HG02852 (cell line): ENCODE data around the gene WDR59.
A peak's percentile ranks its signal among the peaks of the same experiment; 100 is the strongest.
"Not testable (repeated sequence)": the region's sequence is repeated elsewhere in the genome, so short reads cannot be mapped to it uniquely, and the experiment has no call there.

ENCODE experiments used
- ATAC-seq: cut with Tn5 transposase; IDR thresholded peaks from one replicate; pipeline ENCODE4 v1.9.1; 2021; ENCODE audit warnings: mild to moderate bottlenecking, moderate library complexity; ENCODE audit not compliant: unreplicated experiment

WDR59 gene, protein sequence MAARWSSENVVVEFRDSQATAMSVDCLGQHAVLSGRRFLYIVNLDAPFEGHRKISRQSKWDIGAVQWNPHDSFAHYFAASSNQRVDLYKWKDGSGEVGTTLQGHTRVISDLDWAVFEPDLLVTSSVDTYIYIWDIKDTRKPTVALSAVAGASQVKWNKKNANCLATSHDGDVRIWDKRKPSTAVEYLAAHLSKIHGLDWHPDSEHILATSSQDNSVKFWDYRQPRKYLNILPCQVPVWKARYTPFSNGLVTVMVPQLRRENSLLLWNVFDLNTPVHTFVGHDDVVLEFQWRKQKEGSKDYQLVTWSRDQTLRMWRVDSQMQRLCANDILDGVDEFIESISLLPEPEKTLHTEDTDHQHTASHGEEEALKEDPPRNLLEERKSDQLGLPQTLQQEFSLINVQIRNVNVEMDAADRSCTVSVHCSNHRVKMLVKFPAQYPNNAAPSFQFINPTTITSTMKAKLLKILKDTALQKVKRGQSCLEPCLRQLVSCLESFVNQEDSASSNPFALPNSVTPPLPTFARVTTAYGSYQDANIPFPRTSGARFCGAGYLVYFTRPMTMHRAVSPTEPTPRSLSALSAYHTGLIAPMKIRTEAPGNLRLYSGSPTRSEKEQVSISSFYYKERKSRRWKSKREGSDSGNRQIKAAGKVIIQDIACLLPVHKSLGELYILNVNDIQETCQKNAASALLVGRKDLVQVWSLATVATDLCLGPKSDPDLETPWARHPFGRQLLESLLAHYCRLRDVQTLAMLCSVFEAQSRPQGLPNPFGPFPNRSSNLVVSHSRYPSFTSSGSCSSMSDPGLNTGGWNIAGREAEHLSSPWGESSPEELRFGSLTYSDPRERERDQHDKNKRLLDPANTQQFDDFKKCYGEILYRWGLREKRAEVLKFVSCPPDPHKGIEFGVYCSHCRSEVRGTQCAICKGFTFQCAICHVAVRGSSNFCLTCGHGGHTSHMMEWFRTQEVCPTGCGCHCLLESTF

DNA sequence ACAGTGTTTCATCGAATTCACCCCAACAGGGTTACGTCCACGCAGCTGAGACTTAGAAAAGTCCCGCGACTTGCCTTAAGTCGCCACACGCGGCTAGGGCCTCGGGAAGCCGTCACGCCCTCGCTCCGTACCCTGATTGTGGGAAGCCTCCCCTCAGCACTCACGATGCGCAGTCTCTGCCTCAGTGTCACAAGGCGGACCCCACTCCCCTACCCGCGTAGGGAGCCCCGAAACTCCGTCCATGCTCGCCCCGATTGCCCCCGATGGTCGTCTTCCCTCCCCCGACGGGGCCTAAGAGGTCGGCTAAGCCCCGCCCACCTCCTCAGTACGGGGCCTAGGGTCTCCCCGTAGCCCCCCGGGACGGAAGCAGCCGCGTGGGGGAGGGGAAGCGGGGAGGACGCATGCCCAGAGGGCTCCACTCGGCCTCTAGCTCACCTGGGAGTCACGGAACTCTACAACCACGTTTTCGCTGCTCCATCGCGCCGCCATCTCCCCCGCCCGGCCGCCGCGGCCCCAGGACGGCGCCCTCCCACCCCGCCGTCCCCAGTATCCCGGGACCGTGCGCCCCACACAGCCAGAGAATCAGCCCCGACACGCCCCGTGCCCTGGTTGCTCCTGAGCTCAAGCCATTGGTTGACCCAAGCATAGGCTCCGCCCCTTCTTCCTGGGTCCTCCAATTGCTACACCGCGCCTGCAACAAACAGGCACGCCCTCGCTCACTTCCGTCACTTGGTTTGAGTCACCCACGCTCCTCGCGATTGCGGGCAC is at the start of gene WDR59:
WDR59 (minus strand) TSS at position 595 of the 768 bp plus-strand sequence; CDS start at position 489, 106 bp downstream.
- peak; percentile 99 for ATAC-seq

DNA sequence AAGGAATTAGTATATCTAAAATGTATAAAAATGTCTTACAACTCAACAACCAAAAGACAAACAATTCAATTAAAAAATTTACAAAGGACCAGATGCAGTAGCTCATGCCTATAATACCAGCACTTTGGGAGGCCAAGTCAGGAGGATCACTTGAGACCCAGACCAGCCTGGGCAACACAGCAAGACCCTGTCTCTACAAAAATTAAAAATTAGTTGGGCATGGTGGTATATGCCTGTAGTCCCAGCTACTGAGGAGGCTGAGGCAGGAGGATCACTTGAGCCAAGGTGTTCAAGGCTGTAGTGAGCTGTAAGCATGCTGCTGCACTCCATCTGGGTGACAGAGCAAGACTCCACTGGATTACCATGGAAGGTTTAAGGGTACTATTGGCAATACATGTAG is 47.7 kb upstream of the WDR59 start:
- ATAC-seq: no peak

GRCh38 chr16:75029854-75030253 is 44.9 kb upstream of the WDR59 start:
- ATAC-seq: no peak

DNA sequence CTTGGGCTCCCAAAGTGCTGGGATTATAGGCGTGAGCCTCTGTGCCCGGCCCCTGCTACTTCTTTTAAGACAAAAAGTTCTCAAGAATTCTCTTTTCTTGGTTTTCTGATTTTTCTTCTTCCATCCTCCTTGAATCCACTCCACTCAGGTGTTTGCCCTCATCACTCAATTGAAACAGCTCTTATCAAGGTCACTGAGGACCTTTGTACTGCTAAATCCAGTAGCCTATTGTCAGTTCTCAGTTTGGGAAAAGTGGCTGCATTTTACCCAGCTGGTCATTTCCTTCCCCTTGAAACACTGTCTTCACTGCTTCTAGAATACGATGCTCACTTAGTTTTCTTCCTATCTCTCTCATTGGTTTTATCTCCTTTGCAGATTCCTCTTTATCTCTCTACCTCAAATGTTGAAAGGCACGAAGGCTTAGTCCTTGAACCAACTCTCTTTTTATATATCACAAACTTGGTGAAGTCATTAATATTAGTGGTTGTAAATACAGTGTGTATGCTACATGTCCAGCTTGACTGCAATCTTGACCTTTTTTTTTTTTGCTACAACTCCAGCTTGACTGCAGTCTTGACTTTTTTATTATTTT is 43.7 kb upstream of the WDR59 start:
- no peak for ATAC-seq

DNA sequence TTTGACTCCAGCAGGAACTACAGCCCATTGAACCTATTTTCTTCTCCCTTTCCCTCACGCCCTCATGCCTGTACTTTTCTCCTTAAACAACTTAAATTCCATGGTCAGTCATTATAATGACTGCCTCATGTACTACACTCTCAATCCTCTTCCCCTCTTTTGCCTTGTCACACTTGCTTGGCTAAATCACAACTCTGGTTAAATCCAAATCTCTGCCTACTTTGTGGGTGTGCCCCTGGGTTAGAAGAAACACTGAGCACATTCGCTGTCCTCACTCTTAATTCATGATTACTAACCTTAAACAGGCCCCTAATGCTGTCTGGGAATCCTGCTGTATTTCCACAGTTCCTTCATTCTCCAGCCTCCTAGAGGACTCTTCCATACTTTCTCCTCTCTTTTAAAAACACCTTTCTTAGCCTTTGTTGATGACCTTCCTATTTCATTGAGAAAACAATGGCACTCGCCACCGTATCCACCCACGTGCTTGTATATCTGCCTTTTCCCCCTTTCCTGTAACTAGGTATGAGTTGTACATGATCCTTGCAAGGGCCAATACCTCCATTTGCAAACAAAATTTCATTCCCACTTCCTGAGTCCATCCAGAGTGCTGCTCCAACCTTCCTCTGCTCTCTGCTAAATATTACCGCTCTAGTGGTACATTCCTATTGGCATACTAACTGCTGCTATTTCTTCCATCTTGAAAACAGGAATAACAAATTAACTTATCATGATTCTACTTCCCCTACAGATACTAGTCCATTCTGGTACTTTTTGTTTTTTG is 42.8 kb upstream of the WDR59 start:
- ATAC-seq: no peak

DNA sequence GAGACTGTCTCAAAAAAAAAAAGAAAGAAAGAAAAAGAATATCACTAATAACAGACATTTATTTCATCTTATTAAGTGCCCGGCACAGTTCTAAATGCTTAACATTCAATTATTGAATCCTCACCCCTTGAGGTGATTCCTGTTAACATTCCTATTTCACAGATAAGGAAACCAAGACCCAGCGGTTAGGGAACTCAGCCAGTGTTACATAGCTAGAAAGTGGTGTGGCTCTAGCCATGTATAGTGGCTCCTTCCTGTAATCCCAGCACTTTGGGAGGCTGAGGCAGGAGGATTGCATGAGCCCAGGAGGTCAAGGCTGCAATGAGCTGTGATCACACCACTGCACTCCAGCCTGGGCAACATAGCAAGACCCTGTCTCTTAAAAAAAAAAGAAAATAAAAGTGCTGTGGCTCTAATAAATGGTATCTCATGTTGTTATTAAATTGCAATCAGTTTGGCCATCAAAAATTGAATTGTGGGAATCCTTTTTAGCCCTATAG is 42.0 kb upstream of the WDR59 start:
- no peak for ATAC-seq

DNA sequence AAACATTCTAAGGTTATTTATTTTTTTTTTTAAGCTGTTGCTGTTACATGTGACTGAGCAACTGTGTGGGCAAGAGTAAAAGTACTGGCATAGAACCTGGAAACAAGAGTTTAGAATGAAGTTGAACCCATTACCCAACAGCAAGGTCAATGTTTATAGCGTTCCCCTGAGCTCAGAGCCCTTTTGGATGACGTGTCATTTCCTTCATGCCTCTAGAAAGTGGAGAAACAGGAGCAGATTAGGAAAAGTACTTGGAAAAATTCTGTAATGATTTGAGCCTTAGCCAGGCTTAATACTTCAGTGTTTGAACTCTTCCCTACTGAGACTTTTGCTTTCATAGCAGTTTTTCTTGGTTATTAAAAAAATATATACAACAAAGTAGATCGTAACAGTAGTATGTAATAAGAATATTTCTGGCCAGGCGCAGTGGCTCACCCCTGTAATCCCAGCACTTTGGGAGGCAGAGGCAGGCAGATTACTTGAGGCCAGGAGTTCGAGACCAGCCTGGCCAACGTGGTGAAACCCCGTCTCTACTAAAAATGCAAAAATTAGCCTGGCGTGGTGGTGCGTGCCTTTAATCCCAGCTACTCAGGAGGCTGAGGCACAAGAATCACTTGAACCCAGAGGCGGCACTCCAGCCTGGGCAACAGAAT is 41.4 kb upstream of the WDR59 start:
- ATAC-seq: not testable (repeated sequence)

DNA sequence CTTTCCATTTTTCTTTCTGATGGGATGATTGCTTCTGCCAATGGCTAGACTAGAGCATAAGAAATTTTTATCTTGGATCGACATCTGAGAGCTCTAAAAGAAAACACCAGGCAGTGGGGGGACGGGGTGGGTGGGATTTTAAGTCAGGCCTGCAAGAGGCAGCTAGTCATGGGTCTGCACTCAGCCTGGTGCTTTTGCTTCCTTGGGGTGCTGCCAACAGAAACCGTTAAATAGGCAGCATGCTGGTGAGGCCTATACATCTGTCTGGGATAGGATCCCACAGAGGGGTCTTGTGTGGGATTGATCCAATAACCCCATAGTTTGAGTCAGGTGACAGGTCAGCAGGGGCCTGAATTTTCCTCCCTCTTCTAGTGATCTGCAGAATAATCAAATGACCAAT is 40.8 kb upstream of the WDR59 start:
- no peak for ATAC-seq

DNA sequence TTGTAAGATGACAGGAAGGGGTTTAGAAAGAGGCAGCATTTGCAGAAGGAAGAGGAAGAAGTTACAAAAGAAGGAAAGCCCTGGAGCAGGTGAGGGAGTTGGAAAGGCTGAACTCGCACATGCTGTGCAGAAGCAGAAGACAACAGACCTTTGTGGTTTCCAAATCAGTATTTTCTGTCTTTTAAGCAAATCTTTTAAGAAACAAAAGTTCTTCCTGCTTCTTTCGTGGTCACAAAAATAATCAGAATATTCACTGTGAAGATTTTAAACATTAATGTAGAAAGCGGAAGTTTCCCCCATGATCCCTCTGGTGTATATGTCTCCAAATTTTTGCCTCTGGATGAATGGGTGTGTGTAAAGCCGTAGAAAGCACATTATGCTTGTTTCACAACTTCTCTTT is 39.7 kb upstream of the WDR59 start:
- ATAC-seq: no peak

GRCh38 chr16:75024182-75024581 is 39.3 kb upstream of the WDR59 start:
- ATAC-seq: no peak

DNA sequence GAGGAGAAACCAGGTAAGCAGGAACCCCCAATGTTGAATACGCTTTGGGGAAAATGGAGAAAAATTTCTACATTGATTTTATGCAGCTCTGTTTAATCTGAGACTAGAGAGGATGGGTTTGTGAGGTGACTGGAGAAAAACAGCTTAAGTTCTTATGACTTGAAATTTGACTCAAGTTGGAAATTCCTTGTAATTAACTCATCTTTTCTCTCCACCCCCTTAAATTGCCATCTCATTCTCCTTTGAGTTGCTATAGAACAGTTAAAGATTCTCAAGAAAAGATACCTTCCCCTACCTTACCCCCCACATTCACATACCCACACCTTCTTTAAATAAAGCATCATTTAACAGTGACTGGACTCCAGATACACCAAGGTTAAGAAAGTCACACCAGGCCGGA is 38.1 kb upstream of the WDR59 start:
- no peak for ATAC-seq

DNA sequence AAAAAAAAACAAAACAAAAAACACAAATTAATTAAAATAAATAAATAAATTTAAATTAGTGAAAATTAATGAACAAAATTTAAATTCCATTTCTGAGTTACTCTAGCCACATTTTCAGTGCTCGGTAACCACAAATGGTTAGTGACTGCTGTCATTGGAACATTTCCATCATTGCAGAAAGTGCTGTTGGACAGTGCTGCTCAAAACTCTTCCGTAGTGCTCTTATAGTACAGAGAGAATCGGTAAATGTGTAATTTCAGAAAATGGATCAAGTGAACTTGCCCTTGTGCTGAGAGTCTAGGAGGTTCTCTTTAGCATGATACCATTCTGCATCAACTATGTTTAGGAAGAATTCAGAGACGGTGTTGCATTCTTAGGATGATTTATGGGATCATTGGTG is 37.6 kb upstream of the WDR59 start:
- no peak for ATAC-seq

DNA sequence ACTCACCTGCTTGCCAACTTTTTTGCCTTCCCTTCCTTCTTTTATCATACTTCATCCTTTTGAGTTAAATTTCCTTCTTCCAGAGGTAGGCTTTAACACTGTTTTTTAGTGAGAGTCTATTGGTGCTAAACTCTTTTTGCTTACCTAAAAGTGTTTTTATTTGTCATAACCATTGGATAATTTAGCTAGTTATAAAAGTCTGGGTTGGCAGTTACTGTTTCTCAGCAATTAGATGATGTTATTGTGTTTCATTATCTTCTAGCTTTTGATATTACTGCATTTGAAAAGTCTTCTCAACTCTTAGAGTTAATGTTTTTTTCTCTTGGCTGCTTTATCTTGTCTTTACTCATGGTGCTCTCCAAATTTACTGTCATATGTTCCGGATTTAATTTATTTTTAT is 36.5 kb upstream of the WDR59 start:
- no peak for ATAC-seq

DNA sequence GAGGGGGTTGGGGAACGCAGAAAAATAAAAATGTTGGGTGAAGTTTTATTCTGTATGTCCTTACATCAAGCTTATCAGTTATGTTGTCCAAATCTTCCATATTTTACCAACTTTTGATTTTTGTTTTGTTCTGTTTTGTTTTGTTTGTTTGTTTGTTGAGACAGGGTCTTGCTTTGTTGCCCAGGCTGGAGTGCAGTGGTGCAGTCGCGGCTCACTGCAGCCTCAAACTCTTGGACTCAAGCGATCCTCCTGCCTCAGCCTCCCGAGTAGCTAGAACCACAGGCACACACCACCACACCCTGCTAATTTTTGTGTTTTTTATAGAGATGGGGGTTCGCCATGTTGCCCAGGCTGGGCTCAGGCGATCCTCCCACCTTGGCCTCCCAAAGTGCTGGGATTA is 34.7 kb upstream of the WDR59 start:
- no peak for ATAC-seq

DNA sequence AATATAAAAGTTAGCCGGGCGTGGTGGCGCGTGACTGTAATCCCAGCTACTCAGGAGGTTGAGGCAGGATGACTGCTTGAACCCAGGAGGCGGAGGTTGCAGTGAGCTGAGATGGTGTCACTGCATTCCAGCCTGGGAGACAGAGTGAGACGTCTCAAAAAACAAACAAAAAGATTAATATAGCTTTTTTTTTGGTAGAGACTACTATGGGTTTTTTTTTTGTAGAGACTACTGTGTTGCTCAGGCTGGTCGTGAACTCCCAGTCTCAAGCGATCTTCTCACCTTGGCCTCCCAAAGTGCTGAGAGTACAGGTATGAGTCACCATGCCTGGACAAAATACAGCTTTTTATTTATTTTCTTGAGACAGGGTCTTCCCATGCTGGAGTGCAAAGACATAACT is 34.1 kb upstream of the WDR59 start:
- peak; percentile 60 for ATAC-seq

DNA sequence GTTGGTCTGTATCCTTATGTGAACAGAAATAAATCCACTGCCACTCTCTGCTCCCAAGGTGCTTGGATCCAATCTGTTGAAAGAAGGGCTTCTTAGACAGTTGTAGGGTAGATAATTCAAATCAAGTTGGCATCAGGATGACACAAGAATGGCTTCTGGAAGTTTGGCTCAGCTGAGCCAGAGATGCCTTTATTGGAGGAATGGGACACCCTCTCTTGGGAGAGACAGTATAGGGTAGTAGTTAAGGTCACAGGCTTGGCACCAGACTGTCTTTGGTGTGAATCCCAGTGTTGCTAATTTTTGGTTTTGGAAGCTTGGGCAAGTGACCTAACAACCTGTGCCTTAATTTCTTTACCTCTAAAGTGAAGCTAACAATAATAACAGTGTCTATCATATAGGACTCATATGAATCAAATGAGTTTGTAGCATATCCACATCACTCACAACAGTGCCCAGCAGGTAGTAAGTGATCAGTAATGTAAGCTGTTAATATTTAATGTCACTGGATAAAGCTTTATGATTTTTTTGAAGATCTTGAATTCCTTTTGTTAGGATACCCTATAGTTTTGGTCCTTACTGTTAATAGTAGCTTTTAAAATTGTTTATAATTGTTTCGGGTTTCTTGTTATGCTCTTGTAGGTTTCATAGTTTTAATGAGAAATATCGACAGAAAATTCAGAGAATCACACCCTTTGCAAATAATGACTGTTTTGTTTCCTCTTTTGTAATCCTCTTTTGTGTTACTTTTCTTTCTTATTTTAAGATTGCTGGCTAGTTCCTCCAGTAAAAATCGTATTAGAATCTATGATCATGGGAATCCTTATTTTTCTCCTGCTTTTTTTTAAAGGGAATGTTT is 33.0 kb upstream of the WDR59 start:
- ATAC-seq: no peak

- ATAC-seq: not testable (repeated sequence)
These were observed 31.6 kb upstream of the WDR59 start for GRCh38 chr16:75016451-75017081.

- ATAC-seq: no peak
These were observed 29.4 kb upstream of the WDR59 start for GRCh38 chr16:75014318-75014717.
